HG03039 (cell line): Measurements from ENCODE around the gene NR4A1.

Source experiments
- ATAC-seq: cut with Tn5 transposase; IDR thresholded peaks from one replicate; pipeline ENCODE4 v1.9.1; 2021; ENCODE audit warnings: mild to moderate bottlenecking, moderate library complexity; ENCODE audit not compliant: unreplicated experiment

The NR4A1 gene

DNA sequence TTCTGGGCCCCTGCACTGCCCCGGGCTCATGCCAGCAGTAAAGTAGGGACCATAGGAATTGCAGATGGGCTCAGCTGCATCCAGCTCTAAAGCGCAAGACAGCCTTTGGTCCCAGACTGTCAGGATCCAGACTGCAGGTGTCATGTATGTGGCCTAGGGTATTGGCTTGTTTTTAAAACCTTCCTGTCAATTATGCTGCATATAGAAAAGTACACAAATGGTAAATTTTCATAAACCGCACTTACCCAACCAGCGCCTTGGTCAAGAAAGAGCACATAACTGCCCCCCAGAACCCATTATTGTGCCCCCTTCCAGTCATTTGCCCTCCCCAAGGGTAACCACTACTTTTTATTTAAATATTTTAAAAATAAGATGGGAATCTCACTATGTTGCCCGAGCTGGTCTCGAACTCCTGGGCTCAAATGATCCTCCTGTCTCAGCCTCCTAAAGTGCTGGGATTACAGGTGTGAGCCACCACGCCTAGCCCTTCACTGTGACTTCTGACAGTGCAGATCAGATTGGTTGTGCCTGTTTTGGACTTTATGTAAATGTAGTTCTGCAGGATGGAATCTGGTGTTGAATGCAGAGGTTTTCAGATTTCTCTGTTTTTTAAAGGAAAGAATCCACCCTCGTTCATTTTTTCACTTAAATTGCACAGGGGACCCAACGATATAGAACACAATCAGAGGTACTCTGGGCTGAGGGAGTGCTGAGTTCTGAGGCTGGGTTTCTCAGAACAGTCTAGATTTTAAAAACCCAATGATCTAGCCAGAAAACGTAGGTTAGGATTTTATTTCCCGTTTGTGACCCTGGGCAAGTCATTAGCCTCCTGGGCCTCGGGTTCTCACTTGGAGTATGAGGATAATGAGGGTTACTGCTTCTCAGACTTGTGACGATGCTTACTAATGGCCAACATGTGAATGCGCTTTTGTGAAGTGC, 6.7 kb downstream of the NR4A1 start:
- no peak for ATAC-seq

DNA sequence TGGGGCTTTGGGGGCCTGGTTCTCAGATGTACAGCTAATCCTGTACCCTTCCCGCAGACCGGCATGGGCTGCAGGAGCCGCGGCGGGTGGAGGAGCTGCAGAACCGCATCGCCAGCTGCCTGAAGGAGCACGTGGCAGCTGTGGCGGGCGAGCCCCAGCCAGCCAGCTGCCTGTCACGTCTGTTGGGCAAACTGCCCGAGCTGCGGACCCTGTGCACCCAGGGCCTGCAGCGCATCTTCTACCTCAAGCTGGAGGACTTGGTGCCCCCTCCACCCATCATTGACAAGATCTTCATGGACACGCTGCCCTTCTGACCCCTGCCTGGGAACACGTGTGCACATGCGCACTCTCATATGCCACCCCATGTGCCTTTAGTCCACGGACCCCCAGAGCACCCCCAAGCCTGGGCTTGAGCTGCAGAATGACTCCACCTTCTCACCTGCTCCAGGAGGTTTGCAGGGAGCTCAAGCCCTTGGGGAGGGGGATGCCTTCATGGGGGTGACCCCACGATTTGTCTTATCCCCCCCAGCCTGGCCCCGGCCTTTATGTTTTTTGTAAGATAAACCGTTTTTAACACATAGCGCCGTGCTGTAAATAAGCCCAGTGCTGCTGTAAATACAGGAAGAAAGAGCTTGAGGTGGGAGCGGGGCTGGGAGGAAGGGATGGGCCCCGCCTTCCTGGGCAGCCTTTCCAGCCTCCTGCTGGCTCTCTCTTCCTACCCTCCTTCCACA, 7.6 kb downstream of the NR4A1 start:
- ATAC-seq, result no peak

DNA sequence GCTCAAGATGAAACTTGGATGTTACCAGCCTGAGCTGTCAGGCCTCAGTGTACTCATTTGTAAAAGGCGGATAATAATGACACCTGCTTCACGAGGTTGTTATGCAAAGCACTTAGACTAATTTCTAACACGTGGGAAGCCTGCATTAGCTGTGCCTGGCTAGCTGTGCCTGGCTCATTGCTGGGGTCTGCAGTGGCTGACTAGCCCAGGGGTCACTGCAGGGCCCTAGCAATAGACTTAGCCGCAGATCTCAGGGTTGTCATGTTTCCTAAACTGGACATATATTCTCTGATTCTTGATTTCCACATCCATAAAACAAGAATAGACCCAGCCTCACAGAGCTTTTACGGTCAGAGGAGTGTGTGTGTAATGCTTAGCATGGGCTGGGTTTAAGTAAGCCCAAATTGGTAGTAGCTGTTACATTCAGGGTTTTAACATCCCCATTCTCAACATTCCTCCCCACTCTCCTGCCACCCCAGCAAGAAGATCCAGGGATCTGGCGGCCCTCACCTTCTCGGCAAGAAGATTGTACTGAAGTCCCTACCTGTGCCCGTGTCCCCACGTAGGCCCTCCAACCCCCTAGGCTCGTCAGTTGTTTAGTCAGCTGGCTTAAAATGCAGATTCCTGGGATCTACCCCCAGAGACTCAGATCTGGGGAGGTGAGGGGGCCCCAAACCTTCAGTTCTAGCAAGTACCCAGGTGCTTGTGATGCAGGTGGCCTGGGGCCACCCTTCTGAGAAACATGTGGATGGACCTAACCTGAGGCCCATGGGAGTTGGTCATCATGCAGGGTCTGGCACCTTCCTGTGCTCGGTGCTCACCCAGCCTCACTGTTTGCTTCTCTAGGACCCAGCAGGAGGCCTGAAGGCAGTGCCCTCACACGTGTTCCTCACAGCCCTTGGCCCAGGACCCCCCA, 8.6 kb downstream of the NR4A1 start:
- no peak for ATAC-seq

DNA sequence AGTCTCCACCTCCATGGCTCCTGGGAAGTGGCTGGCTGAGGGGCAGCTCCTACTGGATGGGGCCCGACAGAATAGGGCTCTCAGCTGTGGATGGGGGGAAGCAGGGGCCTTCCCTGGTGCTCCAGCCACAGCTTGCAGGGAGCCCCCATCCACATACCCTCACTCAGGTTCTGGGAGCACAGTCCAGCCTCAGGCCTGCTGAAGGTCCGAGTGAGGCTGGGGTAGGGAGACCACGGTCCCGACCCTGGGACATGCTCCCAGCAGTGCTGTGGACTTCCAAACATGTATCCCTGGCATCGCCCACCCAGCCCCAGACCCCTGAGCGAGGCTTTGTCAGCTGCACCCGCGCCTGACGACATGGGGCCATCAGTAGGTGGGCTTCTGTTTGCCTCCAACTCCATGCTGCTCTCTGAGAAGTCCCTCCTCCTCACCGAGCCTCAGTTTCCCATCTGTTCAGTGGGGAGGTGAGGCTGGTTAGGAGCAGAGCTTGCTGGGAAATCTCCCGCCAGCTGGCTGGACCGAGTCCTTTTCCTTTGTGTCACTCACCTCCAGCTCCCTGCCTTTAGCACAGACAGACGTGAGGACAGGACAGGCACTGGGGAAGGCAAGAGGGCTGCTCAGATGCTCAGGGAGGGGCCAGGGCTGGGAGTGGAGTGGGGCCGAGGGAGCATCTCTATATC, 9.4 kb downstream of the NR4A1 start:
- ATAC-seq, result no peak

DNA sequence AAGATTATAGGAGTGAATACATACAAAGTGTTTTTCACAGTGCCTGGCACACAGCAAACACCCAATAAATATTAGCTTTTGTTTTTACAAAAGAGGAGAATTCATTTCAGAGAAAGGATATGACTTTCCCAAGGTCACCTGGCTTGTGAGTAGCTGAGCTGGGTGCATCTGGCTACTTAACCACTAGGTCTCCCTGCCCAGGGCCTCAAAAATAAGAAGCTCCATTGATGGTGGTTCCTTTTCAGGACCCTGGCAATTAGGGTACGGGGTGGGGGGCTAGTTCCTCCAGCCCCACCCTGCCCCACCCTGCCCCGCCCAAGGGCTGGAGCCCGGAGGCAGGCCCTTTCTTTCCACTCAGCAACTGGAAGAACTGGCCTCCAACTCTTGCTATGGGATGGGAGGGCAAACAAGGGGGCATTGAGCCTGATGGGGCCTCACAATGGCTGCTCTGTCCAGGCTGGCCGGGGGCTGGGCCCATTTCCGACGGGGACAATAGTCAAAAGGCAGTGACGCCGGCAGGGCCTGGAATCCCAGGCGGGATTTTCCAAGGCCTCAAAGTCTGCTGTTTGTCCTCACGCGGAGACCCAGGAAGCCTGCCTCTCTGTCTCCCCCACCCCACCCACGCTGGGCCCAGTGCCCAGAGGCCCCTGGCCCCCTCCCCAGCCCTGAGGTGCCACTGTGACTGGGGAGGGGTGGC, 10.4 kb downstream of the NR4A1 start:
- ATAC-seq, result no peak

DNA sequence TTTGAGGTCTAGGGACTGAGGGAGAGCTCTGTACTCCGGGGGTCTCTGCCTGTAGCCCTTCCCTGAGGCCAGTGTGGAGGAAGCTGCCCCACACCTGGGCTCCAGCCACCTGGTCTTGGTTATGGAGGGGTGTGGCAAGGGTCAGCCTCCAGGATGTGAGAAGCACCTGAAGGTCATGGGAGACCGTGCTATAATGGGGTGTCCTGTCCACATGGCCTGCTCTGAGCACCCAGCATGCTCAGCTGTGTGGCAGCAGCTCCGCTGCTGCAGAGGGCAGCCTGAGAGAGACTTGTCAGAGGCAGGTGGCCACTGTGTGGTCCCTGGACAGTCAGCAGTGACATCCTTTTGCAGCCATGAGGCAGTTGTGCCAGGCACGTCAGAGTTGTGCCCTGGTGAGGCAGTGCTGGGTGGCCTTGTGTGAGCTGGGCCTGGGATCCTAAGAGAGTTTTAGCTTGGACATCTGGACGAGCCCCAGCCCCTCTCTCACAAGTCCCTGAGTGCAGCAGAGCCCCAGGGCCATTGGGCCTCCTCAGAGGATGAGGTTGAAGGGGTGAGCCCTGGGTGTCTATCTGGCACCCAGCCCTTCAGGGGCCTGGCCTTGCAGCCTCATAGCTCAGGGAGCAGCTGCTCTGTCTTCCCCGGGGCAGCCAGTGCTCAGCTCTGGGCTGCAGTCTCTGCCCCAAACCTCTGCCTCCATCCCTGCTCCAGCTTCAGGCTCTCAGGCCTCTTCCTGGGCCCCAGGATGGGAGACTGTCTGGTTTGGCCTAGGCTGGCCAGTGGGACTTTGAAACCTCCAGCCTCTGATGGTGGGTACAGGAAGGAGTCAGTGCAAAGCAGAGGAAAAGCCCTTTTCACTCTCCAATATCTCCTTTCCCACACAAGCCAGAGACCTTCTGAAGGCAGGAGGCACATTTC, 11.2 kb downstream of the NR4A1 start:
- no peak for ATAC-seq

DNA sequence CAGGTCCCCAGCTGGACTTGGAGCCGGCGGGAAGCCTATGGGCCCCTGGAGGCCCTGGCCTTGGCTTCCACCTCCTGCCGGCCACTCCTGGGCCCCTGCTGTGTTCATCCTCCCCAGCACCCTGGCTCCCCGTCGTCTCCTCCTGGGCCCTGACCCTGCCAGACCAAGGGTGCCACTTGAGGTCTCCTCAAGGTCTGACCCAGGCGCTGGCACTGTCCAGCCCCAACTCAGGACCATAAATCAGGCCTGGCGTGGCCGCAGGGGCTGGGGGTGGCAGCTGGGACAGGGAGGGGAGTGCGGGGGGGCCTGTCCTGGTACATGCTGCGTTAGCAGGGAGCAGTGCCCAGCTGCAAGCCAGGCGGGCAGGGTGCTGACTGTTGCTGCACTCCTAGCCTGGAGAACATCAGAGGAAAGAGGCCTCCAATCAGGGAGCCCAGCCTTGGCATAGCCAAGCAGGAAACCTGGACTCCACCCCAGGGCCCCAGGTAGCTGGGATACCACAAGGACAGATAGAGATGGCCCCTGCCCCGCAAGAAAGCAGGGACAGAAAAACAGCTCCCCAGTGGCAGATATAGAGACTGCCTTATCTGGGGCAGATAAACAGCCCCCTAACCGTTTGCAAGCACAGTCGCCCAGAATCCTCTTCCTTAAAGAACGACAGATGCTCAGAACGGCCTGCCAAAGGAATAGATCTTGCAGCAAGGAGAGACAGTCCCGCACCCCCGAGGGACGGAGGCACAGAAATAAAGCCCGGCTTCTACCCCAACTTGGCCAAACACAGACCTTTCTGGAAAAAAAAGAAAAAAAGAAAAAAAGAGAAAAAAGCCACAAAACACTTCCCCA, 12.1 kb downstream of the NR4A1 start:
- no peak for ATAC-seq

DNA sequence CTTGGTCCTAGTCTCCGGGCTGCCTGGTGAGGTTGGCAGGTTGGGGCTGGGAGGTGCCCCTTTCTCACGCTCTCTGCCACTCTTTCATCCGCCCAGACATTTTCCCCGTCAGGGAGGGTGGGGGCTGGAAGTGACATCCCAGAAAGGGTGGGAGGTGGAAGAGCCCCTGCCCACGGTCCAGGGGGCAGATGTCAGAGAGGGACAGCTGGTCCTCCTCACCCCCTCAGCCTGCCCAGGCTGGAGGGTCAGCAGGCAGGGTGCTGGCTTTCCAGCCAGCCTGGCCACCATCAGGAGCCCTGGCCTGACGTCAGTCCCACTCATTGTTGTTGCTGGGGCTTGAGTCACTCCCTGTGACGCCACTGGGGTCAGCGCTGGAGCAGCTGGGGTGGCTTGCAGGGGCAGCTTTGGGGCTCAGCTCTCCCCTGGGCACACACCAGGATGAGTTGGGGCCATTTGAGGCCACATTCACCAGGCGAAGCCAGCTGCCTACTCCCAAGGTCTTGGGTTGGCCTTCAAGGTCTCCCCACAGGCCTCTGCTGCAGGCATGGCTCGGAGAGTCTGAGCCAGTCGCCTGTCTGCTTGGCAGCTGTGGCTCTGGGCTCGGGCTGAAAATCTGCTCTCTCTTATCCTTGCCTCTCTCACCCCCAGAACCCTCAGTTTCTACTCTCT, 12.9 kb downstream of the NR4A1 start:
- no peak for ATAC-seq

DNA sequence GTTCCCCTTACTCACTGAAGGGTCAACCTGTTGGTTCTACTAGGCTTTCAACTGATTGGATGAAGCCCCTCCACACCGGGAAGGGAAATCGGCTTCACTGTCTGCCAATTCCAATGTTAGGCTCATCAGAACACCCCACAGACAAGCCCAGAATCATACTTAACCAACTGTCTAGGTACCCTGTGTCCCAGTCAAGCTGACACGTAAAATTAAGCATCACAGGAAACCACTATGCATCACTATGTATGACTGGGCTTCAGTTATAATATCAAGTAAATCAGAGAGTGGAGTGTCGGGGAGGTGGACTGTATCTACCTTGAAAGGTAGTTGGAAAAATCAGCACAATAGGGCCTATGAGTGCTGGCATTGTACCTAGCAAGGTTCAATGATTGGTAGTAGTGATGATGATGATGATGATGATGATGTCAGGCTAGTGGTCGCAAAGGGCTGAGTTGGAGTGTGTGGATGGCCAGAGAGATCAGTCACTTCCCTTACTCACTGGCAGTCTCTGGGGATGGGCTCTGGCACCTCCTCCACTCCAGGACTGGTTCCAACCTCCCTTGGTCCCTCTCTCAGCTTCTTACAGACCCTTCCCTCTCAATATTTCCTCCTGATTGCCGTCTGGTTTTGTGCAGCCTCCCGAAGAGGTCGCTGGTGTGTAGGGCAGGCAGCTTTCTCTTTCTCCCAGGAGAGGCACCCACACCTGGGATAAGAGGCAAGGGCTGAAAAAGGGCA, 15.3 kb downstream of the NR4A1 start:
- ATAC-seq, result no peak

DNA sequence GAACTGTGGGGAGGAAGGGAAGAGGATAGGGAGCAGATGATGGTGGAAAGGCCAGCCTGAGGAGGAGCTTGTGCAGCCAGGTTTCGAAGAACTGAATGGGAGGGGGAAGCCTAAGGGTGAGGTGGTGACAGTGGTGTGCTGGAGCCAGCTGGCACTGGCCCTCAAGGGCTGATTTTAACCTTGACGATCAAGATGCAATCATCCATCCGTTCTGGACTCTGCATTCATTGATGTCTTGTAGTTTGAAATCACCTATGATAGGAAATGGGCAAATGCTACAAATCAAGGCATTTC, 15.8 kb downstream of the NR4A1 start:
- ATAC-seq, result no peak

DNA sequence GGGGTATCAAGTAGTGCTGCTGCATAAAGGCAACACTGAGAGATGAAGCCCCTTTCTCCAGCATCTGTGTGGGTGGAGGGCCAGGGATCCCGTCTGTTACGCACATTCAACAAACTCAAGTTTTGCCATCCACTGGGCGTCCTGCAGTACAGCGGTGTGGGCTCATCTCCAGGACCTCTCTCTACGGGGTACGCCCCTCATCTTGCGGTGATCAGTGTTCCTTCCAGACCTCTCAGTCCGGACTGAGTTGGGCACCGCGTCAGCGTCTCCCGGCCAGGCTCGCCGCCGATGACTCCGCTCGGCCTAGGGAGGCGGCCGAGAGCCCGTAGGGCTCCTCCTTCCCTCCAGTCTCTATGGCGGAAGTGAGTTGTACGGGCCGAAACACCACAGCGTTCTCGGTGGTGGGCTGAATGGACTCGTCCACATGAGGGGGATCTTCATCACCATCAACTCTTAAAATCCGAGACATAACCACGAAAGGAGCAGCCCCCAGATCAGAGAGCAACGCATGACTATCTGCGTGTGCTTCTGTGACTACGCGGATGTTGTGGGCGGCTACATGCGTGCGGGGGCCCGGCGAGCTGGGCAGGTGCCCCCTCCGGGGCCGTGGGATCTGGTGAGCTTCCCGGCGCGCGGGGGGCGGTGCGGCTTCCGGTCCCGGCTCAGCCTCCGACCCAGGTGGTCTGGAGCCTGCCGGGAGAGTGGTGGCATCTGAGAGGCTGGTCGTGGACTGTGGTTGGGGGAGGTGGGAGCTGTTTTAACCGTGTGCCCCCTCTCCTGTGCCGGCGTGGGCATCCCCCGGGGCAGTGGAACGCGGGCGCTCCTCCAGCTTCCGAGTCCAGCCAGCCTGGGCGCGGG, 18.3 kb downstream of the NR4A1 start, which contains the start of gene ATG101:
TSS of gene ATG101 (plus strand) at position 652 of the 858 bp plus-strand sequence. CDS start 3,673 bp downstream, outside the sequence.
- ATAC-seq, result peak; percentile 94

DNA sequence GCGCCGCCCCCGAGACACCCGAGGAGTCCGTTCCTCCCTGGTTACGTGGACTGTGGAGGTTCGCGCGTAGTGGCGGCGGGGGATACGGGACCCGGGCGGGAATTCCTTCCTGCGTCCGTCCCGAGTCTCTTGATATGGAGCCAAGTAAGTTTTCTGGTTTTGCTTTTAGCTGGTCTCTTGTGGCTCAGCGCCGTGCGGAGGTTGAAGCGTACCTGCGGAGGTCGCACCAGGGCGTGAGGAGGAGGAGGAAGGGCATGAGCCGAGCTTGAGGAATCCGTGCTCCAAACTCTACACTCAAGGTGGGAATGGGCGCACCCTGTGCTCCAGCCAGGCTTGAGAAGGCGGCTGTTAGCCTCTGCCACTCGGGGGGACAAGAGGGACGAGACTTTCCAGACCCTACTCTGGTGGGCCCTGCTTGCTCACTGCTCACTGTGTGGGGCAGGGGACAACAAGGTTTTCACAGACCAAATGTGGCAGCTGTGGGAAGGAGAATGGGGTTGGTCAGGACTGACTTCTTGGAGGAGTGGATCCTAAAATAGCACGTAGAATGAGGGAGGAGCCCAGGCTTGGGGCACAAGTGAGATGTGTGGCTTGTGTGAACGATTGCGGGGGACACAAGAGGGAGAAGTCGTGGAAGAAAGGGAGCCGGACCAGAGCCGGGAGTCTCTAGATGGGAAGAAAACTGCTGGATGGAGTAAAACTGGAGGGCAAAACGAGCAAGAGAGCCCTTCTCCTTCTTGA, 19.1 kb downstream of the NR4A1 start:
- peak; percentile 16 for ATAC-seq

DNA sequence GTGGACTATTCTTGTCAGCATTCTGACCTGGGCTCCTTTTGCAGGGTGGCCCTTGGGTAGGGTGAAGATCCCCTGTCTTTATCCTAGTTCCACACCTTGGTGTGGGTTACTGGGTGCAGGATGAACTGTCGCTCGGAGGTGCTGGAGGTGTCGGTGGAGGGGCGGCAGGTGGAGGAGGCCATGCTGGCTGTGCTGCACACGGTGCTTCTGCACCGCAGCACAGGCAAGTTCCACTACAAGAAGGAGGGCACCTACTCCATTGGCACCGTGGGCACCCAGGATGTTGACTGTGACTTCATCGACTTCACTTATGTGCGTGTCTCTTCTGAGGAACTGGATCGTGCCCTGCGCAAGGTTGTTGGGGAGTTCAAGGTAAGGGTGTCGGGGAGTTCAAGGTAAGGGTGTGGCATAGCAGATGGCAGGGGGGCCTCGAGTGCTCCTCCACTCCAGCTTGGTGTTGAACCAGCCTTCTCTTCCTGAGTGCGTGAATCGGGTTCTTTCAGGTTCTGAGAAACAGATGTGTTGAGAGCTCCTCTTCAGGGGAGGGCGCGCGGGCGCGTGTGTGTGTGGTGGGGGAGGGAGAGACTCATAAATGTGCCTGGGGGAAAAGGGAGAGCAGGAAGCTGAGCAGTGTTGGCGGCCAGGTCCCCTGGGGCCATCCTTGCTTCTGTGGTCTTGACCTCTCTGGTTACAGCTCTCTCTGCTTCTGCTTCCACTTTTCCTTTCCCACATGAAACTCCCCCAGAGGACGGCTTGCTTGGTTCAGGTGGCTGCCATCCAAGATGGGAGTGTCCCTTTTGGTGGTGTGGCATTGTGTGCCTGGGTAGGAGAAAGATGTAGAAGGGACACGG, 22.5 kb downstream of the NR4A1 start:
- ATAC-seq, result no peak
